ENCODE measurements around the gene DACH2.
A peak's percentile ranks its signal among the peaks of the same experiment; 100 is the strongest.

DNA sequence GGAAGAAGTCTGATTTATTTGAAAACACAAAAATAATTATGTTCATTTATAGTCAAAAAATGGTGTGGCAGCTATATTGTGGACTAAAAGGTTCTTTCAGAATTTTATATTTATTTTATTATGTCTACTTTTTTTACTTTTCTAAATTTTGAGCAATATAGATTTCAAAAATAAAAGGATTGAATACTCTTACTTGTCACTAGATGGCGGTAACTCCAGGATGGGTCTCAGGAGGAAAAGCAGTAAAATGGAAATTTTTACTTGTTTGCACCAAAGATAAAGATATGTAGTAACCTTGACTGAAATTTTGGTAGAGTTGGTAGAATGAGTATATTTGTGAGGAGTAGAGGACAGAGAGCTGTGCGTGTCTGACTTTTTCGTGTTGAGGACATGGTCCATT lies 14.5 kb upstream of the DACH2 start:
- TF ChIP-seq, protein P1, sequence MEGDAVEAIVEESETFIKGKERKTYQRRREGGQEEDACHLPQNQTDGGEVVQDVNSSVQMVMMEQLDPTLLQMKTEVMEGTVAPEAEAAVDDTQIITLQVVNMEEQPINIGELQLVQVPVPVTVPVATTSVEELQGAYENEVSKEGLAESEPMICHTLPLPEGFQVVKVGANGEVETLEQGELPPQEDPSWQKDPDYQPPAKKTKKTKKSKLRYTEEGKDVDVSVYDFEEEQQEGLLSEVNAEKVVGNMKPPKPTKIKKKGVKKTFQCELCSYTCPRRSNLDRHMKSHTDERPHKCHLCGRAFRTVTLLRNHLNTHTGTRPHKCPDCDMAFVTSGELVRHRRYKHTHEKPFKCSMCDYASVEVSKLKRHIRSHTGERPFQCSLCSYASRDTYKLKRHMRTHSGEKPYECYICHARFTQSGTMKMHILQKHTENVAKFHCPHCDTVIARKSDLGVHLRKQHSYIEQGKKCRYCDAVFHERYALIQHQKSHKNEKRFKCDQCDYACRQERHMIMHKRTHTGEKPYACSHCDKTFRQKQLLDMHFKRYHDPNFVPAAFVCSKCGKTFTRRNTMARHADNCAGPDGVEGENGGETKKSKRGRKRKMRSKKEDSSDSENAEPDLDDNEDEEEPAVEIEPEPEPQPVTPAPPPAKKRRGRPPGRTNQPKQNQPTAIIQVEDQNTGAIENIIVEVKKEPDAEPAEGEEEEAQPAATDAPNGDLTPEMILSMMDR (conservative IDR thresholded peaks at IDR 0.05; ENCODE audit: low read length): peak; percentile 54
- TF ChIP-seq EZH2phosphoT487 (IDR thresholded peaks at IDR 0.05; ENCODE audit: borderline replicate concordance): no peak

All from Loucy (cell line).